ENCODE data around the gene LACTB.

DNA sequence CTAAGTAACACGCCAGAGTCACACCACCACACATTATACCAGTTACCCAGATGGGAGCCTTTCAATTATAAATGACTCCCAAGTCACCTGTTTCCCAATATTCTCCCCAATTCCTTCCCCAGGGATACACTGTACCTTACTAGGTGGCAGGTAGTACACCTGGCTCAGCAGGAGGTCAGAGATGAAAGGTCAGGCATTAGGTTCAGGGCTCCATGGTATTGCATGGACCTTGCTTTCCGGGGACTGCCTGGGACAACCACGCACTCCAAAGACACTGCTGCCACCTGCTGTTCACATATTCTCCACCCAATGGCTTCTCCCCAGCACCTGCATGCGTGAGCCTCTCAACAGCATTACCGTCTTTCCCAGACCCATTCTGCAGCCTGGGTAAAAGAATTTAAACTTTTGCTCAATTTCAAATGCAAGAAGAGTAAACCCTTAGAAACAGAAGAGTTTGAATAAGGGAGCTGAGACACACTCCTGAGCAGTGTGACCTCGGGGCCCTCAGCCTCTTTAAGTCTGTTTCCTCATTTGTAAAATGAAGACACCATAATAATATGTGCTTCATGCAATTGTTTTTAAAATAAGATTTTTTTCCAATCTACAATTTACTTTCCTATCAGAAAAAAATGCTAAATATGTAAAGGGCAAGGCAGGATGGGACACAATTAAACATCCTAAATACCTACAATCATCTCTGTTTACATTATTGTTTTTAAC is 28.0 kb upstream of the LACTB start:
- no peak for TF ChIP-seq POLR2AphosphoS5 (IDR thresholded peaks at IDR 0.05; ENCODE audit: borderline replicate concordance, low read depth, low read length)
- TF ChIP-seq EZH2 (IDR thresholded peaks at IDR 0.05), result no peak
